Activated CD4-positive, alpha-beta T cell treated with anti-CD3 and anti-CD28 coated beads, Interleukin-2, amount 50 U/mL, for 24 hours (primary cell): ENCODE measurements around the gene DAB2.
"Not testable (repeated sequence)": the region's sequence is repeated elsewhere in the genome, so short reads cannot be mapped to it uniquely, and the experiment has no call there.

Experiments
- DNase-seq, 2 donors: peaks; one replicate each; pipeline ENCODE4 v3.0.0-alpha.2; 2020; ENCODE audit warnings: low read depth in 1 of 2, low spot score in 1 of 2

DAB2 gene

DNA sequence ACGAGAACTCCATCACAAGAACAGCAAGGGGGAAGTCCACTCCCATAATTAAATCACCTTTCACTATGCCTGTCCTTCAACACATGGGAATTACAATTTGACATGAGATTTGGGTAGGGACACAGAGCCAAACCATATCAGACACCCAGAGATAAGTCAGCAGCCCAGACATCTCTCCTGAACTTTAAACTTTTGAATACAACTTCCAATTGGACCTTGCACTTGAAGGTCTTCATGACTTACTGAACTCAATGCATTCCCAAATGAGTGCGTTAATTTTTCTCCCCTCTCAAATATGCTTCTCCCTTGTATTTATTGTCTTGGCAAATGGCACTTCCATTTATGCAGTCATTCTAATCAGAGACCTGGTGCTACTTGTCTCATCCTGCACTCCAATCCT is 72.6 kb downstream of the DAB2 start:
- no peak for DNase-seq

DNA sequence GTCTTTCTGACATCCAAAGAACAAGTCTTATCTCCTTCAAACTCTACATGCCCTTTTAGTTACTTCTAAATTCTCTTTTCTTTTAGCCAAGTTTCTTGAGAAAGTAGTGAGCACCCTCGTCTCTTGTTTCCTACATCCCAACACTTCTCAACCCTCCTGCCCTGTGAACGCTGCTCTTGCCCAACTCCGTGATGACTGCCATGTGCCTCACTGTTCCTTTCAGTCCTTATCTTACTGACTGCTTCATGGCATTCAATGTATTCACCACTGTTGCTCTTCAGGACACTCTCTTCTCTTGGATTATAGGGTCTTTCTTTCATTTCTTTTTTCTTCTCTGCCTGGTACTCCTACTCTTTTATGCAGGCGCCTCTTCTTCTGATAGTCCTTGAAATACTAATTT is 75.3 kb downstream of the DAB2 start:
- no peak for DNase-seq

DNA sequence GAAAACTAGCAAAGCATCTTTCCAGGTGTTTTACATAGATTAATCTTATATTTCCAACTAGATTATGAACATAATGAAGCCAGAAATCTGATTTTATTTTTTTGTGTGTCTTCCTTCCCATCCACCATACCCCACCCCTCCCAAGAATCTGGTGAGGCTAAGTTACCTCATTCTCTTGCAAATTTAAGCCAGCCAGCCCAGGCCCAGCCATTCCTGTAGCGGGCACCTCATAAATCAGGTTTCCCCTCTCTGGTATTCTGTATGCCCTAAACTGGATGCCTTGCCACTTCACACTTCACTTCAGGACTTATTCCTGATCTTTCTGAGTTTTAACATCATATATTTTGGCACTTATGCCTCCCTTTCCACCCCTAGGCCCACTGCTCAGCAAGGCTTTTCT is 82.3 kb downstream of the DAB2 start:
- no peak for DNase-seq

DNA sequence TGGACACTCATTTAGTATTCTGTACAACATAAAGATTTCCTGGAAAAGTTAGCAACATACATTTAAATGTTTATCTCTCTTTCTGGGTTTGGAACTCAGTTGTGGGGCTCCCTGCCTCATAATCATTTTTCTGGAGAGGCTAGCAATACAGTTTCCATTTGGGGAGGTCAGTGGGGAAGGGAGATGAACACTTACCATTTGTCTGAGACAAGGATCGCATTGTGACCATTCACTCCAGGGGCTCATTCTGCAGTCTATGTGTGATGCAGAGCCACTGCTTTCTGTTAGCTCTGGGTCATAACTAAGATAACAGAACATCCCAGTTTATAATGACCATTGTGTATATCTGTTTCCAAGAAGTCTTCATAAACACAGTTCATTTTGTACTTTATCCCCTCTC is 82.9 kb downstream of the DAB2 start:
- DNase-seq = no peak

GRCh38 chr5:39340506-39340905 is 84.3 kb downstream of the DAB2 start:
- no peak for DNase-seq

DNA sequence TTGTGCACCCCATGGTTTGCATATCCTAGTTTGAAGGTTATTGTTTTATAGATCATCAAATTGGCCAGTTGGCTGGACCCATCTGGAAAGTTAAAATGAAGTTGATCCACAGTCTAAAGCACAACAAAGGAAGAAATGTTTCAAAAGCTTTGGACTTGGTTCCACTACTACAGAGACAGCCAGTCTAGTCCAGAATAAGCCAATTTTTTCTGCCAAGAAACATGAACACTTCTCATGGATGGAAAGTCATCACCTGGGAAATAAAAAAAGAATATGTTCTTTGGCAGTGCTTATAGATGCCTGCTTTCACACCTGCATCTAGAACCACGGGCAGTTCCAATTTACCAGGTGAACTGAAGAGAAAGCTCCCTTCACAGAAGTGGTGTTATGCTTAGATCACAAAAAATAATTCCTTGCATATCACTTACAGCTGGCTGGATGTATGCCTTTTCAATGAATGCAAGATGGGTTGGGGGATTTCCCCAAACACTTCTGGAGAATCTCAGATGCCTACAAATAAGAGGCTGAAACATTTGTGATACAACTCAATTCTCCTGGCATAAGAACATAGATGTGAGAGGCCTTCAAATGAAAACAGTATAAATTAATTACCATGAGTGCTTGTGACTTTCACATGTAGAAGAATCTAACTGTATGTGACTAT is 87.4 kb downstream of the DAB2 start:
- DNase-seq = no peak

- not testable (repeated sequence) for DNase-seq
Observed at GRCh38 chr5:39334296-39334695, 90.5 kb downstream of the DAB2 start.

DNA sequence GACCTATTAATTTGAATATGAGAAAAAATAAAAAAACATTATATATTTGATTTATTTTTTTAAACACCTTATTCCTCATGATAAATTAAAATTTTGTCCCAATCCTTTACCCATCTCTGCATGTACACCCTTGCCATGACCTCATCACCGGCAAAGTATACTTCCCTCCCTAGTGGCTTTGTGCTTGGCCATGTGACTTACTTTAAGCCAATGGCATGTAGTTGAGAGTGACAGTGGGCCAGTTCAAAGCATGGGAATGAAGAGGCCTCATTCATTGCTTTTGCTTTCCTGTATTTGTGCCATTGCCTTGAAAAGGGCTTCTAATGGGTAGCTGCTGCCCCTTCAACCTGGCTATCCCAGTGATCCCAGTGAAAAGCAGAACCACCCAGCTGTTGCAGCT is 91.7 kb downstream of the DAB2 start:
- DNase-seq = no peak

DNA sequence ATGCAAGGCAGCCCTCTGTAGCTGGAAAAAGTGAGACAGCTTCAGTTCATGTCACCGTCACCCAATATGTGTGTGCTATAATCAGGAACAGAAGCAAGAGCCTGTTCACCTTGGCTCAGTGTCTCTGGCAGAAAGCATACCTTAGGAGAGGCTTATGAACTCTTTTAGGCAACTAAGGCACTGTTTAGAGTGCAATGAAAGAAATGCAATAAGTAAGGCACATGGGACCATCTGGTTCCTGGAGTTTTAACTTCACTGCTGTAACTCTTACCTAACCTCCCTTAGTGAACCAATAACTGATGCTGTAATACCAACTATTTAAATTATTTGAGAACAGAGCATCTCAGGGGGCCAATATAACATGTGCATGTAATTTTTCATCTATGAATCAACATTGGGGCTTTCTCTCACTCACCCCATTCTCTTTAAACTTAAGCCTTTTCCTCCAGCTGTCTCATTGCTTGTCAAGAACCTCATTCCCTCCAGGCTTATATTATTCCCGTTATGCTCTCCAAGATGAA is 92.9 kb downstream of the DAB2 start:
- no peak for DNase-seq

DNA sequence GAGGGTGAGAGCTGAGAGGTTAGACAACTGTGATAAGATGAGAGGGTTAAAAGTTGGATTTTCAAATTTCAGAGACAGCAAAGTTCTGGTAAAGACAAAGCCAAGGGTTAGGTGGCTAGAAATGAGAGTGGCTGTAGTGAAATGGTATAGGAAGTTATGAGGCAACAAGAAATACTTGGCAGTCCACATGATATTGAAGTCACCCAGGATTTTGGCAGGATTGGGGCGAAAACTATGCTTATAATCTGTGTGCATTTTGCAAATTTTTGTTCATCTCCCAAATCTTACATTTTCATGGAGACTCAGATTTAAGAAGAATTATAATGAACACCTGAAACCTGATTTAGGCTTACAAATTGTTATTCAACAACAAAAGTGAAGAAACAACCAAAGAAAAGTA is 96.0 kb downstream of the DAB2 start:
- no peak for DNase-seq

DNA sequence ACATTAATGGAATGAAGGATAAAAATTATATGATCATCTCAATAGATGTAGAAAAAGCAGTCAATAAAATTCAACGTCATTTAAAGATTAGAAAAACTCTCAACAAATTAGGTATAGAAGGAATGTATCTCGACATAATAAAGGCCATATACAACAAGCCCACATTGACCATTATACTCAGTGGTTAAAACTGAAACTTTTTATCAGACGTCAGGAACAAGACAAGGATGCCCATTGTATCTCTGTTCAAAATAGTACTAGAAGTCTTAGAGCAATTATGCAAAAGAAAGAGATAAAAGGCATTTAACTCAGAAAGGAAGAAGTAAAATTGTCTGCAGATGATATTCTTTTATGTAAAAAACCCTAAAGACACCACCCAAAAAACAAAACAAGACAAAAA is 101.2 kb downstream of the DAB2 start:
- no peak for DNase-seq
